GOT3 (cell line): ENCODE data around the gene MACROD2.

Experiments used
- DNase-seq: peaks from one replicate; lab custom pipeline; 2025; ENCODE audit warnings: mixed read lengths; lab: John Stamatoyannopoulos, UW

MACROD2 gene

DNA sequence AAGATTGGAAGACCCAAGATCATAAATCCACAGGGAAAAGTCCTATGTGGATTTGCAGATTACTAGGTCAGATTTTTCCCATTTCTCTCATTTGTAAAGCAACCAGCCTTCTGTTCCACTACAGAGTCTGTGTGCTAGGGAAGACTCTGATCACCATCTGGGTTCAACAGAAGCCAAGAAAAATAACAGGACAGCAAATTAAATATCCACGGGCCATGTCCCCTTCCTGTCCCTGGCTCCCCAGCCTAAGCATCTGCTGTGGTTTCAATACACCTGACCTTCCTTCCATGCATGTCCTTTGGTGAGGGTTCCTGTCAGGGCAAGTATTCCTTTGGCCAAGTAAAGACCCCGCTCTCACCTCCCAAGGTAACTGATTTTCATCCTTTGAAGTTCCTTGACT, 2019.1 kb downstream of the MACROD2 start:
- no peak for DNase-seq

- no peak for DNase-seq
Observed at GRCh38 chr20:16017656-16018055, 2022.3 kb downstream of the MACROD2 start.

DNA sequence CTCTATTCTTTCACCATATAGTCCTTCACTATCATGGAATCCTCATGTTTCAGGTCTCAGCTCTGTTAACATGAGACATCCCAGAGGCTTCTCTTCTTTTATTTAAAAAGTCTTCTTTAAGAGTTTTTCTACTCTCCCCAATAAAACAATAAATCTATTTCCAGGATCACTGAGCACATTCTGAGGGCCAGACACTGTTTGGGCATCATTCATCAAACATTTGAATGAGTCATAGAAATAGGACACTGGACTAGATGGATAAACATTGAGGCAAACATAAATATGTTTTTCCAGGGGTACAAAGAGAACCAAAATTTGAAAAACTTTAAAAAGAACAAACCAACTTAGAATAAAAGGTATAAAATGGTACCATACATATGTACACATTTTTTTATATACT, 2023.6 kb downstream of the MACROD2 start:
- DNase-seq: no peak

GRCh38 chr20:16020971-16021370, 2025.7 kb downstream of the MACROD2 start:
- DNase-seq: no peak

DNA sequence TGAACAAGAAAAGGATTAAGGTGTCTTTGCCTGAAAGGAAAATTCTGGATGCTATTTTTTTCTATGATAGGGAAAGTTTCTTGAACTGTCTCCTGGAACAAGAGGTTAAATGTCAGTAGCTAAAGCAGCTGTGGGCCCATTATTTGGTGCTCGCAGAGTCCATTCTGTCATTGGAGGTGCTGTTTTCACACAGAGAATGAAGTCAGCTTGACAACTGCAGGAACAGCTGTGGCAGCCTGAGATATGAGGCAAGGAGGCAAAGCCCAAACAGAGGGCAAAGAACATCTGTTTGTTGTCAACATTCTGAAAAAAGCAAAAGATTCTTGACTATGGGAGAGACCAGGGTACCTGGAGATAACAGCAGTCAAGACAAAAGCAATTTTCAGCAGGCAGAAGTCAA, 2029.8 kb downstream of the MACROD2 start:
- no peak for DNase-seq

DNA sequence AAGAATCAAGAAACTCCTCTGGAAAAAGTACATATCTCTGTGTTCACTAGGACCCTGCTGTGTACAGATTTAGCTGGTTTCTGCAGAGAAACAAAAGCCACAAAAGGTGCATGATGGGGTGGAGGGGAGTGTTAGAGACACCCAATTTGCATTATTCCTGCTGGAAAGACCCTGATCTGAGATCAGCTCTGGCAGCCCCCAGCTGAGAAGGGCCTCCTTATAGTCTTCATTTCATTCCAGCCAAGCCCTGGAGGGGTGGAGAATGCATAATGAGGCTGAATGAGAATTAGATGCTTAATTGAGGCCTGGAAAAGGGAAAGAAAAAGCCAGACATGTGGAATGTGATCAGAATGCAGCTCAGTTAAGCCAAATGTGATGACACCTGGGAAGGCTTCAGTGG, 2032.4 kb downstream of the MACROD2 start:
- DNase-seq: no peak

DNA sequence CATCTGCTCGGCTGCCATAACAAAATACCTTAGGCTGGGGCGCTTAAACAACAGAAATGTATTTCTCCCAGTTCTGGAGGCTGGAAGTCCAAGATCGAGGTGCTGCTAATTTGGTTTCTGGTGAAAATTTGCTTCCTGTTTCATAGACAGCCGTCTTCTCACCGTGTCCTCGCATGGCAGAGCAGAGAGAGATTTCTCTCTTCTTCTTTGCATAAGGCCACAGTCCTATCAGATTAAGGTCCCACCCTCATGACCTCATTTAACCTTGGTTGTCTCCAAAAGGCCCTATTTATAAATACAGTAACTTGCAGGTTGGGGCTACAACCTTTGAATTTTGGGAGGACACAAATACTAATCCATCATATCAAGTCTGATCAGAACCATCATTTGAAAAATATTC, 2033.6 kb downstream of the MACROD2 start:
- DNase-seq: no peak

GRCh38 chr20:16030253-16030652, 2034.9 kb downstream of the MACROD2 start:
- no peak for DNase-seq

DNA sequence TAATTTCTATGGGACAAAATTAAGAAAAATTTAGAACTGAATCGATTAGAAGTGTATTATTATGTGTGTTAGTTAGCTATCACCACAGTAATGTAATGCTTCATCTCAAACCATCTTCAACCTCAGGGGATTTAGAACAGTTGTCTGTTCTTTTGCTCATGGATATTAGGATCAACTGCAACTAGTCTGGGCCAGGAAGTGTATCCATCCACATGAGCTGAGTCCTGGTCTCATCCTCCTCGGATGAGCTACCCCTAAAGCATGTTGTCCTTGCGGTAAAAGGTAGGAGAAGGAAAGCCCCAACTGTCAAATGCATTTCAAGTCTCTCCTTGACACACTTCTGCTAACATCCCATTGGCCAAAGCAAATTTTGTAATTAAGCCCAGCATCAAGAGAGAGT, 2040.3 kb downstream of the MACROD2 start:
- DNase-seq: no peak

DNA sequence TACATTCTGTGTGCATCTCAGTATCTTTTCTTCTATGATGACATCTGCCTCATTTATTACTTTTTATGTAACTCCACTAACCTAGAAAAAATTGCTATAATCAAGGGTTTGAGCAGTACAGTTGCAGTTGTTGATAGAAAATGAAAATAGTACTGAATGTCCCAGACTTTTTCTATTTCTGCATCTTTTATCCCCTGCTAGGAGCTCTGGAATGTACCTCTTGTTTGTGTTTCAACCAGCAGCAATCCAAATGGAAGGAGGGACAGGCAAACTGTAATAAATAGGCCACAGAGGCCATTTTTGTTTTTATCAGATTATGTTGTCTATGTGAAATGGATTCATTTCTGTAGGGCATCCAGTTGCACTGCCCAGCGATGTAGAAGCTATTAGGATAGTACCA, 2041.0 kb downstream of the MACROD2 start:
- no peak for DNase-seq

- no peak for DNase-seq
Observed at GRCh38 chr20:16040742-16041141, 2045.4 kb downstream of the MACROD2 start.

- DNase-seq: no peak
Observed at GRCh38 chr20:16042731-16043130, 2047.4 kb downstream of the MACROD2 start.

- no peak for DNase-seq
Observed at GRCh38 chr20:16043931-16044330, 2048.6 kb downstream of the MACROD2 start.

GRCh38 chr20:16048876-16049275, 2053.6 kb downstream of the MACROD2 start:
- DNase-seq: no peak

DNA sequence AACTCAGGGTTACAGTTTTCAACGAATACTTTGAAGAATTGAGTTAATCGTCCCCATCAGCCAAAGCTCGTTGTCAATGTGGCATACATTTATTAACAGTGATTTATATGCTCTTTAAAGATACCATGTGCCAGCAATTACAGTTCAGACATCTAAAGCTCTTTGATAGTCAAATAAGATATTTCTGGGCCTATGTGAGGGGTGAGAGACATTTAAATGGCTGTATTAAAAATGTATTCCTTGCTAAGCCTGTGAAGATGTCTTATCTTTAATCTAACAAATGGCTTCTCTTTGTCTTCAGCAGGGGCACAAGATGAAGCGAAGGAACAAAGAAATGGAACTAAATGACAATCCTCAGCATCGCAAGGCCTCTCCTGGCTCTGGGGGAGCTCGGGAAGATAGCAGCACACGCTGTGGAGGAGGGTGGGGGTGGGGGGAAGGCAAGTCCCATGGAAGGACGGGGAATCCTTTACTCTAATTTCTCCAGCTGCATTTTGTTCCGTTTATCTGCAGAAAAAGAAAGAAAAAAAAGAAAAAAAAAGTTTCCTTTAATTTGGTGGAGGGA, 2054.3 kb downstream of the MACROD2 start:
- no peak for DNase-seq

DNA sequence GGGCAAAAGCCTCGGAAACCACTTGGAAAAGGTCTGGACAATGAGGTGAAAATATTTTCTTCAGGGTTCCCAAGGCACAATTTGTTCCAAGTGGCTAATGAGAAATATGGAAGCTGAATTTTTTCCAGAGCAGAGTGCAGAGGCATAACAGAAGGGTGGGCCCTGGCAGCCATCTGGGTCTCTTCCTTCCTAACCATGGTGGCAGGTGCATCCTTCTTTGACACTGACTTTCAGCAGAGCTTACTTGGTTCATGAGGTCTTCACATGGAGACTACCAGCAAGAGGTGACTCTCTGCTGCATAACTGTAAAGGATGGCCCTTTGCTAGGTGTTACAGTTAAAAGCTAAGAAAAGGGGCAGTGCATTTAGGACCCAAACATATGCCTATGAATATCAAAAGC, 2055.1 kb downstream of the MACROD2 start:
- DNase-seq: no peak

- DNase-seq: no peak
Observed at GRCh38 chr20:16051968-16052367, 2056.7 kb downstream of the MACROD2 start.

DNA sequence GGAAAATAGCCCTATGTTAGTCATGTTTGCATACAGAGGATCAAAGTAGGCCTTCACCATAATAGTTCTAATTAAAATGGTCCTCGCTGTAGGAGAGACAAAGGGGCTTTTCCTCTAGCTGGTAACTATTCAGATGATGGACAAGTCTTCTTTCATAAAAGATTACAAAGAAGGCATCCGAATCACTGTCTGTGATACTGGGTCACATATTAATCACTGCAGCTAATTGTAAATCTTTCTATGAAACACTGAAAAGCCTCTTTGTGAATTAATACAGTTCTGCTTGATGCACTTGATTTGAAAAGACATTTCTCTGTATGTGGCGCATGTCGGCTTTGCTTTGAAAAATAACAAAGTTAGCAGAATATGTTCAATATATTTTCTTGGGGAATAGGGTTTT, 2057.1 kb downstream of the MACROD2 start:
- DNase-seq: no peak

DNA sequence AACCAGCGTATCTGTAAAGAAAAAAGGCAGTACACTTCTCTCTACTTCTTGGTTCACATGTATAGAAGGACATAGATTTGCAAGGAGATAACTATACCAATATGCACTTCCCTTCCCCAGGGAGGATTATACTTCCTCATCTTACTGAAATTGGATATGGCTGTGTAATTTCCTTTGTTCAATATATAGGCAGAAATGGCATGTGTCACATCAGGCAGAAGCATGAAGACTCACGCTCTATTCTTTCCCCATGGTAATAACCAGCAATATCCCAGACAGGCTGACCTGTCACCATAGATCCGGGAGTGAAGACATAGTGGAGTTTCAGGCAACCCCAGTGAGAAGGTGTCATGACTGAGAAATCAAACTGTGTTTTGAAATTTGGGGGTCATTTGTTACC, 2059.7 kb downstream of the MACROD2 start:
- DNase-seq: no peak

DNA sequence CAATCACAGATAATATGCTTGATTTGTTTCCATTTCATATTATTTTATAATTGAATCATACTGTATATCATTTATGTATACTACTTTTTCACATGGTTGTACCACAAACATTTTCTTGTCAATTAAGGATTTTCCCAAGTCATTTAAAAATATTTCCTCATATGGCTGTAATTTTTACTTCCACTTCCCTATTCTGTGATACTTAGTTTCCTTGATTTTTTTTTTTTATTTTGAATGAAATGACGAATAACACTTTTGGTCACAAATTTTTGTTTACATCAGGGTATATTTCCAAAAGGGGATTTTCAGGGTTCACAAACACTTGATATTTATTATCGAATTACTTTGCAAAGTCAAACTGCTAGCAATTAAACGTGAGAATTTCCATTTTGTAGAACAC, 2062.3 kb downstream of the MACROD2 start:
- no peak for DNase-seq

GRCh38 chr20:16058268-16058667, 2063.0 kb downstream of the MACROD2 start:
- no peak for DNase-seq

- no peak for DNase-seq
Observed at GRCh38 chr20:16059841-16060240, 2064.5 kb downstream of the MACROD2 start.

- DNase-seq: no peak
Observed at GRCh38 chr20:16061351-16061750, 2066.0 kb downstream of the MACROD2 start.

DNA sequence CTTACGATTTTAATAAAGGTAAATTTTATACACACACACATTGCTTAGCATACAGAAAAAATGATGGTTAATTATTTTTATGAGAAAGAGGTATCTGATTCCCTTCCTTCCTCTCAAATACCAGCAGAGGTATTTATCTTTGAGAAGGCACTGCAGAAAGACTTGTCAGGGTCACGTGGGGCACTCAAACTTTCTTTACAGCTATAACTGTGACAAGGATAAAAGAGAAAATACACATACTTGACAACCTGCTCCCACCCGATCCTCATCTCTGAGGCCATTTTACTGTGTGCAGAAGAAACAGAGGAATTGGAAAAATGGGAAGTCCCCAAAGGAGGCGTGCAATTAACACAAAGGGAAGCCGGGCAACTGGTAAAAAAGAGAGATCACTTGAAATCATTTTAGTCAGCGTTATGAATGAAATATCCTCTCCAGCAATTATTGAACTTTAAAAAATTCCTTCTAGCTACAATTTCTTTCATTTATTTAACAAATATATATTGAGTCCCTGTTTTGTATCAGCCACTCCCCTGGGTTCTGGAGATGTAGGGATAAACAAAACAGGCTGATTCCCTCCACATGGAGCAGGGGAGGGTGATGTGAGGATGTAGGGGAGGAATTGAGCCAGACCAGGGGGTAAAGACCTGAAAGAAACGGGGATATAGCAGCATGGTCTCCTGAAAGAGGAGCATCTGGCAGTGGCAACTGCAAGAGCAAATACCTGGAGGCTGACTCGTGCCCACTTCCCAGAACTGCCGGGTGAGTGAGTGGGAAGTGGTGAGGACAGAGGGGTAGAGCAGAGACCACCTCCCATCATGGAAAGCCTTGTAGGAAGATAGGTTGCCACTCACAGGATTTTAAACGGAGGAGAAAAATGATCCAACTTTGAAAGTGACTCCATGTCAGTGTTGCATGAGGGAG, 2067.6 kb downstream of the MACROD2 start:
- no peak for DNase-seq
